ENCODE measurements around the gene RAB11A.
"Not testable (repeated sequence)": the region's sequence is repeated elsewhere in the genome, so short reads cannot be mapped to it uniquely, and the experiment has no call there.

Gene RAB11A

DNA sequence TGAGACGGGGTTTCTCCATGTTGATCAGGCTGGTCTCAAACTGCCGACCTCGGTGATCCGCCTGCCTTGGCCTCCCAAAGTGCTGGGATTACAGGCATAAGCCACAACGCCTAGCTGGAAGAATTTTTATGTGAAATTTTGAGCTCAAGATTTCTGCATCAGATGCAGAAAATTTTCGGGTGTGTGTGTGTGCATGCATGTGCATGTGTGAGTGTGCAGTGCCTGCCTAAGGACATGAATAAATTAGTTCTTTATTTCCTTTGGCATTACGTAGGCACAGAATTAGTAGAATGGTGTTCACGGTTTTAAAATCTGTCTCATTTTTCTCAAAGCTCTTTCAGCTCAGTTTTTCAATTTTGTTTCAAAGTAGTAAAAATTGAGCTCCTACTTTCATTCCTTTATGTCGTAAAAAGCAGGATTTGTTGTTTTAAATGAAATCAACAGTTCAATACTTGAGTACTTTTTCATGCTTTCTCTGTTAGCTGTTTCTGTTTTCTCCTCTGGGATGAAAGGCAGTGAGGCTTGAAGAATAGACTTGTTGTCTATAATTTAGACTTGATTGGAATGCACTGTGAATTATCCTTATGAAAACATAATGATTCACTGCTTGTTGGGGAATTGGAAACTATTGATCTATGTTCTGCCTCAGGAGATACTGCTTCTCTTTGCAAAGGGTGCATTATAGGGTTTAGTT, 23.3 kb upstream of the RAB11A start:
- no peak for DNase-seq (ENCODE audit: low read depth, low spot score)

DNA sequence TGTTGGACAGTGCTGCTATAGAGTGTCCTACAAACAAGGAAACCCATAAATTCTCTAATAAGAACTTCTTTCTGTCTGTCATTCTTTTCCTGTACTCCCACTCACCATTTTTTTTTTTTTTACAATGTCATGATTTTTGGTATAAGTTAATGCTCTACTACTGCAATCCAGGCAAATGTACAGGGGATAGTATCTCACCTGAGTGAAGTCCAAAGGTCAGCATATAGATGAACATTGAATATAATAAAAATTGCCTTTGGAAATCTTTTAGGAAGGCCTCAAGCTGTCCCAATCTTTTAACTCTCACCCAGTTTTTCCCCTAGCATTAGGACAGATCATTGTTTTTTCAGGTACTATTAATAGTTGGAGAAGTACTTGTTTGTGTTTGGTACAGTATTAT, 21.3 kb upstream of the RAB11A start:
- DNase-seq (ENCODE audit: low read depth, low spot score) = no peak

DNA sequence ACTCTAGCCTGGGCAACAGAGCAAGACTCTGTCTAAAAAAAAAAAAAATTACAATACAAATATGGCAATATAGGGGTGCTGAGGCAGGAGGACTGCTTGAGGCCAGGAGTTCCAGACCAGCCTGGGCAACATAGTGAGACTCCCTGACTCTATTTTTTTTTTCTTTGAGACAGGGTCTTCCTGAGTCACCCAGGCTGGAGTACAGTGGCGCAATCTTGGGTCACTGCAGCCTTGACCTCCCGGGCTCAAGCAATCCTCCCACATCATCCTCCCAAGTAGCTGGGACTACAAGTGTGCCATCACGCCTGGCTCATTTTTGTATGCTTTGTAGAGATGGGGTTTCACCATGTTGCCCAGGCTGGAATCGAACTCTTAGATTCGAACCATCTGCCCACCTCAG, 17.3 kb upstream of the RAB11A start:
- DNase-seq (ENCODE audit: low read depth, low spot score) = no peak

DNA sequence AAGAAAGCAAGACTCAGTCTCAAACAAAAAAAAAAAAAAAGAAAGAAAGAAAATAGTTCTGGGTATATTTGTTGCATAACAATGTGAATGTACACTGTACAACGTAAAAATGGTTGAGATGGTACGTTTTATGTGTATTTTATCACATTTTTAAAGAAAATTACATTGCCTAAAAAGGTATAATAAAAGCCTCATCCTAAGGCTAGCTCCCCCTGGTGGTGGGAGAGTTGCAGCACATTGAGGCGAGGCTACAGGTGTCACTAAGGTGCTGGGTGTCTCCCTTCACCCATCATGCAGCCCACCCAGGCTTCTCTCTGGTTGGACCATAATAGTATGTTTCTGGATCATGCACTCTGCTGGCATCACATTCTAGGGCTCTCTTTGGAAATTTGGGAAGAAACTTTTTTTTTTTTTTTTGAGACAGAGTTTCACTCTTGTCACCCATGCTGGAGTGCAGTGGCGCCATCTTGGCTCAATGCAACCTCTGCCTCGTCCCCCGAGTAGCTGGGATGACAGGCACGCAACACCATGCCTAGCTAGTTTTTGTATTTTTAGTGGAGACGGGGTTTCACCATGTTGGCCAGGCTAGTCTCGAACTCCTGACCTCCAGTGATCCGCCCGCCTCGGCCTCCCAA, 12.4 kb upstream of the RAB11A start:
- no peak for DNase-seq (ENCODE audit: low read depth, low spot score)

DNA sequence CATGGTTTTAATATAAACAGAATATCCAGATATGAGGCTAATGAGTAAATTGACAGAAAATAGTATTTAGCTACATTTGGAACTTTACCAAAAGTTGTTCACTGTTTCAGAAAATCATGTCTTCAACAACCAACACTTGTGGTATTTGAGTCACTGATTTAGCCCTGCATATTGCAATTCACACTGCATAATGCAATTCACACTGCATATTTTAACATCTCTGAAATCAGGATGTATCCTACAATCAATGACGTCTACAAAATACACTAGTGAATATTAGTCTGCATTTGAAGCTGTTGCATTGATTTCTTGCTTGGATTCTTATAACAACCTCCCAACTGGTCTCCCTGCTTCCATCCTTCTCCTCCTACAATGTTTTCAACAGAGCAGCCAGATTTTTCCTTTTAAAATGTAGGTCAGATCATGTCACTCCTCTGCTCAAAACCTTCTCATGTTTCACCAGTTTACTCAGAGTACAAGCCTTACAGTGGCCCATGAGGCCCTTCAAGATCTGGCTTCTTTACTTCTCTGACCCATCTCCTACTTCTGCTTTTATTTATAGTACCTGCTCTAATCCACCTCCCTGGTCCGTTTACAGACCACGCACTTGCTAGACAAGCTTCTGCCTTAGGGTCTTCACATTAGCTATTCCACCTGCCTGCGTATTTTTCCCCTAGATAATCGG, 11.4 kb upstream of the RAB11A start:
- DNase-seq (ENCODE audit: low read depth, low spot score) = no peak

DNA sequence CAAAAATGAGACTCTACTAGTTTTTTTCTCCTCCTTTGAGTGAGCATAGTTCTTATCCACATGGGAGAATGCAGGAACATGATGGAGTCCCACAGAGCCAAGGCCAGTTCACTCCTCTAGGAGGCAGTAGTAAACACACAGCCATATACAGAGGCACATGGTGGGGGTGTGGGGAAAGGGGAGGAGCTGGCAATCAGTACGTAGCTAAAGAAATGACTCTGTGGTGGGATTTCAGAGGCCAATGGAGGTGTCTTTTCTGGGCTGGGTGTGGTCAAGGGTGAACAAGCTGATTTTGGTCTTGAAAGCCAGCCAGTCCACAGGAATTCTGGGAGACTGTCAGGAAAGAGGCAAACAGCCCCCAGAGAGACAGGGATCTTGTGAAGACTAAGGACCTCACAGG, 6.6 kb upstream of the RAB11A start:
- no peak for DNase-seq (ENCODE audit: low read depth, low spot score)

DNA sequence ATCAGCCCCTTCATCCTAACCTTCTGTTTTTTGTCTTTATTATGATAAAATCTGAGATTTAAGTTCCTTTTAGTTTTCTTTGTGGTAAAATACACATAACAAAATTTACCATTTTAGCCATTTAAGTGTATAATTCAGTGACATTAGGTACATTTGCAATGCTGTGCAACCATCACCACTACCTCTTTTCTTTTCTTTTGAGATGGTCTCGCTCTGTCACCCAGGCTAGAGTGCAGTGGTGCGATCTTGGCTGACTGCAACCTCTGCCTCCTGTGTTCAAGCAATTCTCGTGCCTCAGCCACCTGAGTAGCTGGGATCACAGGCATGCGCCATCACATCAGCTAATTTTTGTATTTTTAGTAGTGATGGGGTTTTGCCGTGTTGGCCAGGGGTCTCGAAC, 6.2 kb upstream of the RAB11A start:
- DNase-seq (ENCODE audit: low read depth, low spot score) = no peak

DNA sequence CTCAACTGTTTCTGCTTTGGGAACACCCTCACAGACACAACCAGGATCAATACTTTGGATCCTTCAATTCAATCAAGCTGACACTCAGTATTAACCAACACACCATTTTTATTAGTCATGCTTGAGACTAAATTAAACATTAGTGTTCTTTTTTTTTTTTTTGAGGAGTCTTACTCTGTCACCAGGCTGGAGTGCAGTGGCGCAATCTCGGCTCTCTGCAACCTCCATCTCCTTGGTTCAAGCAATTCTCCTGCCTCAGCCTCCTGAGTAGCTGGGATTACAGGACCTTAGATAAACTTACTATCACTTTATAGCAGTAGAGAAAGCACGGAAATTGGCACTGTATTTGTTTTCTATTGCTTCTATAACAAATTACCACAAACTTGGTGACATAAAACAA, 2.0 kb upstream of the RAB11A start:
- DNase-seq (ENCODE audit: low read depth, low spot score) = no peak

DNA sequence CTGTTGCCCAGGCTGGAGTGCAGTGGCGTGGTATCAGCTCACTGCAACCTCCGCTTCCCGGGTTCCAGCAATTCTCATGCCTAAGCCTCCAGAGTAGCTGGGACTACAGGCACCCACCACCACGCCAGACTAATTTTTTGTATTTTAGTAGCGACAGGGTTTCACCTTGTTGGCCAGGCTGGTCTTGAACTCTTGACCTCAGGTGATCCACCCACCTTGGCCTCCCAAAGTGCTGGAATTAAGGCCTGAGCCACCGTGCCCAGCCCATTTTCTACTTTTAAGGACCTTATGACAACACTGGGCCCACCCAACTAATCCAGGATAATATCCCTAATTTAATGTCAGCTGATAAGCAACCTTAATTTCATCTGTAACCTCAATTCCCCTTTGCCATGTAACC, 1.4 kb upstream of the RAB11A start:
- DNase-seq (ENCODE audit: low read depth, low spot score) = not testable (repeated sequence)

DNA sequence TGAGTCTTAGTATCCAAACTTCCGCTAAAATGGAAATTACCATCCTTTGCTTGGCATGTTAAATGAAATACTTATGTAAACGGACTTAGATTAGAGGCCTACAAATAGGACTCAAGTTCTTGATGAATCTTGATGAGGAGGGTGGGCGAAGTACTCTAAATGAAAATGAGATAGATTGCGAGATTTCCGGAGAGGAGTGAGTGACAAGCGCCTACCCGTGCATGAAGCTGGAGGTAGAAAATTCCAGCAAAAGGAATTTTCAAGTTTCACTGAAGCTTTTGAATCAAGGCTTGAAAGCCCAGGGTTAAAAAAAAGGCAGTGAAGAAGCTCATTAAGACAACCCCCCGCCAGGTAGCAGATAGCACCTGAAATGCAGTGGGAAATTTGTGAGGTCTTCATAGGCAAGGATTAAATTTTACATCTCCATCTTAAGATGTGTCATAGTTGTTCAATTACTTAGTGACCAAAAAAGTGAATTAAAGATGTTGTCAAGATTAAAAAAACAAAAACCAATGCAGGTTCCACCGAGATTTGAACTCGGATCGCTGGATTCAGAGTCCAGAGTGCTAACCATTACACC, 655 bp upstream of the RAB11A start:
- no peak for DNase-seq (ENCODE audit: low read depth, low spot score)

DNA sequence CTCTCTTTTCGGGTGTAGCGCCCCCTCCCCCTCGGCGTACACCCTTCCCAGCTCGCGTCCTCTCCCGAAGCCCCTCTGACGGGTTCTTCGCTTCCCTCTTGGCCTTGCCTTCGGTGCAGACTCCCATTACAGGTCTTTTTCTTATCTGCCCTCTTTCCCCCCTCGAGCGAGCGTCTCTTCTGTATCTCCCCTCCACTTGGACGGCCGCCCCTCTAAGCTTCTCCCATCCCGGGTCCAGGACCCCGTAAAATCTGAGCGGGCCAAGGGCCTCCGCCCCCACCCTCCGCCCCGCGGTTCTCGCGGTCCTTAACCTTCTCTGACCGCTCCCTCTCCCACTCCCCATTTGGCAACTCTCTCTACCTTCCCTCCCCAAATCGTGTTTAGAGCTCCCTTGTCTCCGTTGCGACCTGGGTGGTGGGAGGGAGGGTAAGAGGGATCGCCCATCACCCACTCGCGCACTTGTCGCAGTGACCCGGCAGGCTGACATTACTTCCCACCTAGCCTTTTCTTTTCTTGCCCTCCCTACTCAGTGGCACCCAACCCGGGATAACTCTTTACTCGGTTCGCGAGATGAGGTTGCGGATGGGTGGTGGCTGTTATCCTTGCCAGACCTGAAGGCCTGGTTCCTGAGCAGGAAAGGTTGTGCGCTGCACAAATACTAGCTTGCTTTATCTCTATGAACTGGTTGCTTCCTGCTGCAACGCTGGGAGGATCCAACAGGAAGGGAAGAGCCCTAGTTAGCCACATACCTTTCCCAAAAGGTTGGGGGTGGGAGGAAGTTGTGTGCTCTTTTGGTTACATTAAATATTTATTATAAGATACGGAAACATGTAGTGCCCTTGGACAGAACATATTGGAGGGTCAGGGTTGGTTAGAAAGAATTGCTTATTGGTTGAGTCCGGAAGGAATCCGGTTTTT, 922 bp downstream of the RAB11A start:
- DNase-seq (ENCODE audit: low read depth, low spot score) = no peak

DNA sequence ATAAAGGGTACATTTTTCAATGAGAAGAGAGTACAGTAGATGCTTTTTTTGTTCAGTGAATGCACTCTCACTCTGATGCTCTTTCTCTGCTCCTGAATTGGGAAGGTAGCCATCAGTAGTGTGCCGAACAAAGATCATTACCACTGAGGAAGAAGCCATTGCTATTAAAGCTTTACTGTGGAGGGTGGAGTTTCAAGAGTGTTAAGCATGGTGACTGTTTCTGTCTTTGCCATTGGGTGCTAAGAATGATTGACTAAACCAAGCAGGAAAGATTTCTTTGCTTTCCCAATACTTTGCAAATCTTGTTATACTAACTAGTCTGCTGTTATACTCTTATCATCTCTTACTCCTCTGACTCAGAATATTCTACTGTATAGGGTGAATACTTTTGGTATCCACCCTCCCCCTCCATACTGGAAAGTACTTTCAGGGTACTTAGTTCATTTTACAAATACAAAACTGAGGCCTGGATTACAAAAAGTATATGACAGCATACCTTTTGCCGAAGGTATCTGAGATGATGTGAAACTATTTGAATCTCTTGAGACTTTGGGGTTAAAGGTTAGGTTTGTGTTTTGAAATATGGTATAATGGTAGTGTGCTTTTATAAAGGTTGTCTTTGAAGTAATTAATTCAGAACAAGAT, 1.7 kb downstream of the RAB11A start:
- DNase-seq (ENCODE audit: low read depth, low spot score) = no peak

DNA sequence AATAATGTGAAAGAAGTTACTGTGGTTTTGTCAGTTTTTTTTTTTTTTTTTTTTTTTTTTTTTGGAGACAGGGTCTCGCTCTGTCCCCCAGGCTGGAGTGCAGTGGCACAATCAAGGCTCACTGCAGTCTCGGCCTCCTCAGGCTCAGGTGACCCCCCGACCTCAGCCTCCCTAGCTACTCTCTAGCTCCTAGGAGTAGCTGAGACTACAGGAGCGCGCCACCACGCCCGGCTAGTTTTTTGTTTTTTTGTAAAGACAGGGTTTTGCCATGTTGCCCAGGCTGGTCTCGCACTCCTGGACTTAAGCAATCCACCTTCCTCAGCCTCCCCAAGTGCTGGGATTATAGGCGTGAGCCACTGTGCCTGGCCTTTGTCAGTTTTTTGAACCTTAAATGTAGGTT, 2.6 kb downstream of the RAB11A start:
- not testable (repeated sequence) for DNase-seq (ENCODE audit: low read depth, low spot score)

DNA sequence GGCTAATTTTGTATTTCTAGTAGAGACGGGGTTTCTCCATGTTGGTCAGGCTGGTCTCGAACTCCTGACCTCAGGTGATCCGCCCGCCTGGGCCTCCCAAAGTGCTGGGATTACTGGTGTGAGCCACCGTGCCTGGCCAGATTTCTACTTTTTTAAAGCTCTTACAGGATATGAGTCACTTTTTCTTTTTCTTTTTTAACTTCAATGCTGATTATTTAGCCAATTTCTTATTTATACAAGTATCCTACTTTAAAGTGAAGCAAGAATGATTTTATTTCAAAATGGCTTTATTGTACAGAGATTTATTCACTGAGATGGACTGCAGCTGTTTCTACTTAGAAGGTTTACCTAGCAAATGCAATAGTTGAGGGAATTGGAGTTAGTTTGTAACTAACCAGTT, 3.3 kb downstream of the RAB11A start:
- not testable (repeated sequence) for DNase-seq (ENCODE audit: low read depth, low spot score)

DNA sequence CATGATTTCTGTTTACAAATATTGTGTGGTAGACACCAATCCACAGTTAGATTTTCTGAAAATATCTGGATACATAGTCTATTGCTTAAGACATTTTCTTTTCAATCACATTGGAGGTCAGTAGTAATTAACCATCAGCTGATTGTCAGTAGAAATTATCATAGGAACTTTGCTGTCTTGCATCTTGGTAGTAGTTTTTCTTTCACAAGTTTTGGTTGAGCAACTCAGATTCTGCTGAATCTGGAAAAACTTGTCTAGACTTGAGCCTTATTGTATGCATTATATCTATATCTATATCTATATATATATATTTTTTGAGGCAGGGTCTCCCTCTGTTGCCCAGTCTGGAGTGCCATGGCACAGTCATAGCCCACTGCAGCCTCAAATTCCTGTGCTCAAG, 4.0 kb downstream of the RAB11A start:
- DNase-seq (ENCODE audit: low read depth, low spot score) = no peak

DNA sequence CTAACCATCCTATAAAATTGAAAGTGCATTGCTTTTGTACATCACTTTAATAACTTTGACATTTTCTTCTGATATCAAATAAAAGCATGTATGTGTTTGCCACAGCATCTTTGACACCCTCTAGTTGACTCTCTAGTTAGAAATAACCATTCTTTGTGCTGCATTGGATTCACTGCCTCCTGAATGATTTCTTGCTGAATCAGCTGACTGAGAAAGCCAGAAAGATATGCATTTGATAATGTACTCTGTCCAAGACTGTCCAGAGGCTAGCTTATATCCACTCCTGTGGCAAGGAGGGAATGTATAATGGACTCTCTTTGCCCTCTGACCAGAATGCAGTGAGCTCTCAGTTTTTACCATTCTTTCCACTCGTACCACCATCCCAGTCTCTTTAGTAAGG, 6.2 kb downstream of the RAB11A start:
- no peak for DNase-seq (ENCODE audit: low read depth, low spot score)

DNA sequence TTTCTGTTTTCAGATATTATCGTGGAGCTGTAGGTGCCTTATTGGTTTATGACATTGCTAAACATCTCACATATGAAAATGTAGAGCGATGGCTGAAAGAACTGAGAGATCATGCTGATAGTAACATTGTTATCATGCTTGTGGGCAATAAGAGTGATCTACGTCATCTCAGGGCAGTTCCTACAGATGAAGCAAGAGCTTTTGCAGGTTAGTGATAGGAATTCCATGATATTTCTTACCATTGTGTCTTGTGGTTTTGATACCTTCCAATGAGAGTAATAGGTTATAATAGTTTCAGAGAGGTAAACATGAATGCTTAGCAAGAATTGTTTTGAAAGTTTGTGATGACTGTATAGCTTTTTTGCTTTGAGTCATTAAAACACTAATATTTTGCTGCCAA, 8.5 kb downstream of the RAB11A start:
- no peak for DNase-seq (ENCODE audit: low read depth, low spot score)

DNA sequence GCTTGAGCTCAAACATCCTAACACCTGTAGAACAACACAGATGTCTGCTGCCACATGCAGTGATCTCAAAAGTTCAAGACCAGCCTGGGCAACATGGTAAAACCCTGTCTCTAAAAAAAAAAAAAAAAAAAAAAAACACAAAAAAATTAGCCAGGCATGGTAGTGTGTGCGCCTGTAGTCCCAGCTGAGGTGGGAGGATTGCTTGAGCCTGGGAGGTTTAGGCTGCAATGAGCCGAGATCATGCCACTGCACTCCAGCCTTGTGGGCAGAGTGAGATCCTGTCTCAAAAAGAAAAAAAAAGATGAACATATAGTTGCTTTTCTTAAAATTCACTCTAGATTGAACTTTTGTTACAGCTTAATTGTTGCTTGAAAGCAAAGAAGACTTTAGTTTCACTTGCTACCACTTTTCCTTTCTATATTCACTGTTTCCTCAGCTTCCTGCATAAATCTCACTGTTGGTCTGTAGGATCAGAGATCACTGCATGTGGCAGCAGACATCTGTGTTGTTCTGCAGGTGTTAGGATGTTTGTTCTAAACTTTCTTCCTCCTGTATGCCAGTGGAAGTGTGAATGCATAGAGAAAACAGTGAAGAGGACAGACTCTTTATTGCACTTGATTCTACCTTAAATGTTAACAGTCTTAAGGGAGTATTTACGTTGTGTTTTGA, 12.6 kb downstream of the RAB11A start:
- DNase-seq (ENCODE audit: low read depth, low spot score) = no peak

DNA sequence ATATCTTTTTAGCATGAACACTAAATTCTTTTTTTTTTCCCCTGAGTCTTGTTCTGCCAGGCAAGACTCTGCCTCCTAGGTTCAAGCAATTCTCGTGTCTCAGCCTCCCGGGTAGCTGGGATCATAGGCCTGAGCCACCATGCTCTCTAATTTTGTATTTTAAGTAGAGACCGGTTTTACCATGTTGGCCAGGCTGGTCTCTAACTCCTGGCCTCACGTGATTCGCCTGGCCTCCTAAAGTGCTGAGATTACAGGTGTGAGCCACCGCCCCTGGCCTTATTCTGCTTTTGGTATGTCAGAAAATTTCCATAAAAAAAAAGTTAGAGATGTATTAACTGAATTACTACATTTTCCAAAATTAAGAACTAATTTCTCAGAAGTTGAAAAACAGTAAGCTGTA, 14.3 kb downstream of the RAB11A start:
- DNase-seq (ENCODE audit: low read depth, low spot score) = no peak

DNA sequence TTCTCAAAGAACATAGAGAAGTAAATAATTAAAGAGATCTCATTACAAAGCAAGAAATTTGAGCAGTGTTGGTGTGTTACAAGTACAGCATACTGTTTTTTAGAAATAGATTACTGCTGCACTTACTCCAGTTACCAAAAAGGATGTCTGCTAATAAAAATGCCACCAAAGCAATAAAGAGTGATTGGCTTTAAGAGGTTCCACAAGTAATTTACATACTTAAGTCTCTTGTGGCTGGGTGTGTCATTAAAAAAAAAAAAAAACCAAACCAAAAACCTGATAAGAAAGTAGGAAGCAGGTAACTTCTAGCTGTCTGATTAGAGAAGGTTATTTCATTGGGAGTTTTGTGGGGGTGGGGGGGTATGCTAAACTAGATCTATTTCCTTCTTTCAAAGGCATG, 15.2 kb downstream of the RAB11A start:
- DNase-seq (ENCODE audit: low read depth, low spot score) = no peak

All from brain pericyte (primary cell).